PFSK-1 (cell line): ENCODE measurements around the gene LIN9.

ENCODE experiments used
- FOXP2 ChIP-seq: optimal IDR thresholded peaks from 2 replicates; pipeline ENCODE3; 2011; ENCODE audit warnings: borderline replicate concordance, control low read depth, inconsistent platforms; ENCODE audit not compliant: insufficient read depth; ENCODE audit errors: extremely low read length, extremely low read depth
- POLR2AphosphoS5 ChIP-seq: IDR thresholded peaks from 2 replicates; pipeline ENCODE4 v1.6.1; 2012; ENCODE audit warnings: low read depth, mild to moderate bottlenecking, control low read depth, low read length, moderate library complexity
- SIN3A ChIP-seq: IDR thresholded peaks from 2 replicates; pipeline ENCODE4 v1.6.1; 2012; ENCODE audit warnings: mild to moderate bottlenecking, low read length, moderate library complexity, borderline replicate concordance; ENCODE audit not compliant: insufficient read depth
- TAF1 ChIP-seq: IDR thresholded peaks from 2 replicates; pipeline ENCODE4 v1.6.1; 2012; ENCODE audit warnings: low read length, control low read depth, borderline replicate concordance; ENCODE audit not compliant: insufficient read depth
- TF ChIP-seq, protein P1 (sequence below), 2 experiments: IDR thresholded peaks; 2 replicates each; pipeline versions ENCODE4 v1.6.1 to v1.8.0; 2011 to 2012; ENCODE audit warnings: low read depth in 2 of 2, low read length in 2 of 2, control low read depth in 1 of 2, inconsistent platforms in 1 of 2, mild to moderate bottlenecking in 1 of 2, moderate library complexity in 1 of 2; ENCODE audit not compliant: insufficient read depth in 1 of 2

The LIN9 gene

GRCh38 chr1:226211181-226211821 lies 97.7 kb downstream of the LIN9 start:
- no peak for TF ChIP-seq FOXP2
- TF ChIP-seq, protein P1, sequence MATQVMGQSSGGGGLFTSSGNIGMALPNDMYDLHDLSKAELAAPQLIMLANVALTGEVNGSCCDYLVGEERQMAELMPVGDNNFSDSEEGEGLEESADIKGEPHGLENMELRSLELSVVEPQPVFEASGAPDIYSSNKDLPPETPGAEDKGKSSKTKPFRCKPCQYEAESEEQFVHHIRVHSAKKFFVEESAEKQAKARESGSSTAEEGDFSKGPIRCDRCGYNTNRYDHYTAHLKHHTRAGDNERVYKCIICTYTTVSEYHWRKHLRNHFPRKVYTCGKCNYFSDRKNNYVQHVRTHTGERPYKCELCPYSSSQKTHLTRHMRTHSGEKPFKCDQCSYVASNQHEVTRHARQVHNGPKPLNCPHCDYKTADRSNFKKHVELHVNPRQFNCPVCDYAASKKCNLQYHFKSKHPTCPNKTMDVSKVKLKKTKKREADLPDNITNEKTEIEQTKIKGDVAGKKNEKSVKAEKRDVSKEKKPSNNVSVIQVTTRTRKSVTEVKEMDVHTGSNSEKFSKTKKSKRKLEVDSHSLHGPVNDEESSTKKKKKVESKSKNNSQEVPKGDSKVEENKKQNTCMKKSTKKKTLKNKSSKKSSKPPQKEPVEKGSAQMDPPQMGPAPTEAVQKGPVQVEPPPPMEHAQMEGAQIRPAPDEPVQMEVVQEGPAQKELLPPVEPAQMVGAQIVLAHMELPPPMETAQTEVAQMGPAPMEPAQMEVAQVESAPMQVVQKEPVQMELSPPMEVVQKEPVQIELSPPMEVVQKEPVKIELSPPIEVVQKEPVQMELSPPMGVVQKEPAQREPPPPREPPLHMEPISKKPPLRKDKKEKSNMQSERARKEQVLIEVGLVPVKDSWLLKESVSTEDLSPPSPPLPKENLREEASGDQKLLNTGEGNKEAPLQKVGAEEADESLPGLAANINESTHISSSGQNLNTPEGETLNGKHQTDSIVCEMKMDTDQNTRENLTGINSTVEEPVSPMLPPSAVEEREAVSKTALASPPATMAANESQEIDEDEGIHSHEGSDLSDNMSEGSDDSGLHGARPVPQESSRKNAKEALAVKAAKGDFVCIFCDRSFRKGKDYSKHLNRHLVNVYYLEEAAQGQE (IDR thresholded peaks at IDR 0.05; ENCODE audit: insufficient read depth in 1 of 2, low read depth in 2 of 2, low read length in 2 of 2) = no peak
- no peak for TF ChIP-seq SIN3A
- no peak for TF ChIP-seq POLR2AphosphoS5
- TF ChIP-seq TAF1 = no peak

DNA sequence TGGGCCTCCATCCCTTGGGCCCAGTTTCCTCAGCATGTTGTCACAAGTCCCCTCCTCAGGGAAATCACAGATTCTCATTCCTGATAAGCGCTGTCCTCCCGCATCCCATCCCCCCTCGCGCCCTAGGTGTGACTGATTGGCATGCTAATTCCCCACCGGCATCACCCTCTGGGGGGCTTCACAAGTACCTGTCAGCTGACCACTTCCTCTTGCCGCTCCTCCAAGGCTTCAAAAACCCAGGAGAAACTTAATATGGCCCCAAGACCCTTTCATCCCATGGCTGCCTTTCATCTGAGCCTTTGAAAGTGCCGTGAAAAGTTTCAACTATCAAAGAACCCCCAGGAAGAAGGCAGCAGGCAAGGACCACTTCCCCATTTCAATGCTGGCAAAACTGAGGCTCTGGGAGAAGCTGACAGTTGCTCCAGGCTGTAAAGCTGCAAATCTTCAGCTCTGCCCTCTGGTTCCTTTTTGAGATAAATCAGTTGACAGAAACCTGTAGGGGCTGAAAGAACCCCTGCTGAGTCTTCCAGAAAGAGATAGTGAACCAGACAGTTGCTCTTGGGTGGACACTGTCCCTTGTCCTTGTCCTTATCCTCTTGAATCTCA lies 98.3 kb downstream of the LIN9 start:
- TF ChIP-seq TAF1 (no peak), SIN3A (no peak), POLR2AphosphoS5 (no peak), FOXP2 (no peak)
- TF ChIP-seq, protein P1 (IDR thresholded peaks at IDR 0.05; ENCODE audit: insufficient read depth in 1 of 2, low read depth in 2 of 2, low read length in 2 of 2) = no peak

DNA sequence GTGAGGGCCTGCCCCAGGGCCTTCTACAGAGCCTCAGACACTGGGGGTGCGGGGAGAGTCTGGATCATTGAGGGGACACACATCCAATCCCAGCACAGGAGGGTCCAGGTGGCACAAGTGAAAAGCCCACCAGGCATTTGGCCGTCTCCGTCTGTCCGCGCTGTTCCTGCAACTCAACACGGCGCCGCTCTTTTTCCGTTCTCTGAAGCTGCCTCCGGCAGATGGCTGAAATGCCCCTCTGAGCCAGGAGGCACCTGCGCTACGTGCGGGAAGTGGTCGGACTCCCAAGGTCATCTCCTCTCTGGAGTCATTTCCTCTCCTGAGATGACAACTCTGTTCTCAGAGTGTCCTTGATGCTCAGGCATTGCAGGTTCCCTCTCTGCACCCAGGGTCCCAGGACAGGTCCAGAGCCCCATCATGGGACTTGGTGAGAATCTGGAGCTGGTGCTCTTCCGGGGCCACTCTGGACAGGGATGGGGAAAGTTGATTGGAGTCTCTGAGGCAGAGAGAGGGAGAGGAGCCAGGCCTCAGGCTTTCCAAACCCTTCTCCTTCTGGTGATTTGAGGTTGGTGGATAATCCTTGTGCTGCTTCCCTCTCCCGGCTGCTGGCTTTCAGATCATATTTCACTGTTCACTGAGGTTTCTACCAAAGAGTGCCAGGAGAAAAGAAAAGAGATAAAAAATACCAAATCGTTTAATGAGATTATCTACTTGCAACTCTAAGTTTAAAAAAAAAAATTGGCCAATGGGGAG lies 99.5 kb downstream of the LIN9 start:
- TF ChIP-seq TAF1 = no peak
- no peak for TF ChIP-seq SIN3A
- no peak for TF ChIP-seq POLR2AphosphoS5
- no peak for TF ChIP-seq FOXP2
- TF ChIP-seq, protein P1 (IDR thresholded peaks at IDR 0.05; ENCODE audit: insufficient read depth in 1 of 2, low read depth in 2 of 2, low read length in 2 of 2) = no peak

DNA sequence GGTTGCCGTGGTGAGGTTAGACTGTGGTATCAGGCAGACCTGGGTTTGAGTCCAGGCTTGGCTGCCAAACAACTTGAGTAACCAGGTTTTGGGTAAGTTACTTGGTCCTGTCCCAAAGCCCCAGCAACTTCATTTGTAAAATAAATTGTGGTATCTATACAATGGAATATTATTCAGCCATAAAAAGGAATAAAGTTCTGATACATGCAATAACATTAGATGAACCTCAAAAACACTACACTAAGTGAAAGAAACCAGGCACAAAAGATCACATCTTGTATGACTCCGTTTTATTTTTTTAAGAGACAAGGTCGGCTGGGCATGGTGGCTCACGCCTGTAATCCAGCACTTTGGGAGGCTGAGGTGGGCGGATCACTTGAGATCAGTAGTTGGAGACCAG lies 101.9 kb downstream of the LIN9 start:
- TF ChIP-seq TAF1 = no peak
- TF ChIP-seq POLR2AphosphoS5 = no peak
- TF ChIP-seq, protein P1 (IDR thresholded peaks at IDR 0.05; ENCODE audit: insufficient read depth in 1 of 2, low read depth in 2 of 2, low read length in 2 of 2) = no peak
- TF ChIP-seq FOXP2 = no peak
- no peak for TF ChIP-seq SIN3A
